DMS153 treated with DMSO at 0.1 percent for 48 hours (cell line): Measurements from ENCODE around the gene PTCD1.
"Not testable (repeated sequence)": the region's sequence is repeated elsewhere in the genome, so short reads cannot be mapped to it uniquely, and the experiment has no call there.

ENCODE experiments used
- DNase-seq: peaks from one replicate; lab custom pipeline; 2025; ENCODE audit not compliant: unreplicated experiment; lab: John Stamatoyannopoulos, UW

Gene PTCD1

DNA sequence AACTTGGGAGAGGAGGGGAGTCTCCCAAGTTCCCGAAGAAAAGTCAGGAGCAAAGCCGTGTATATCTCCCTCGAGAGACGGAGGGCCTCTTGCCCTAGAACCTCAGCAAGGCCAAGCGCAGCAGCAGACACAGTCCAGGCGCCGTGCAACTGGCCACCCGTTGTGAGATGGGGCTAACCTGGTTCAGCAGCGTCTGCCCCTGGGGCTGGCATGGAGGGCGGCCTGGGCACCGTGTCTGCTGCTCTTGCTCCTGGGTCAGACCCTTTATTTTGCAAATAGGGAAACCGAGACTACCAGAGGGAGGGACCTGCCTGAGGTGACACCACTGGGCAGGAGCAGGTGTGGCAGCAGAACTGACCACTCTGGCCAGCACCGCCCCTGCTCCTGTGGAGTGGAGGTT is 13.9 kb upstream of the PTCD1 start:
- no peak for DNase-seq

DNA sequence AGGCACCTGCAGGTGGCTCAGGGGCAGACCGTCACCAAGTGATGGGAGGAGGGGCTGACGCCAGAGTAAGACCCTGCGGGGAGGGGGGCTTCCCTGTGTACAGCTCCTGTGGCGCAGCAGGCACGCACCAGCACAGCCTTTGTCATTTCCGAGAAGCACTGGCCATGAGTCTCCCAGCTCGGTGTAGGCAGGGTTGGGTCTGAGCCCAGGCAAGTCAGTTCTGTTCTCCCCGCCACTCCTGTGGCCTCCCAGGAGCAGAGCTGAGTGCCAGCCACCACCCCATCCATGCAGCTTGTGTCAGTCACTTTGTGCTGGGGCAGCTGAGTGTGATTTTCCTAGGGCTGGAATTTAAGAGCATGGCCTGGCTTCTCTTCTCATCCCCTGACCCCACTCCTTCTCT is 13.3 kb upstream of the PTCD1 start:
- no peak for DNase-seq

DNA sequence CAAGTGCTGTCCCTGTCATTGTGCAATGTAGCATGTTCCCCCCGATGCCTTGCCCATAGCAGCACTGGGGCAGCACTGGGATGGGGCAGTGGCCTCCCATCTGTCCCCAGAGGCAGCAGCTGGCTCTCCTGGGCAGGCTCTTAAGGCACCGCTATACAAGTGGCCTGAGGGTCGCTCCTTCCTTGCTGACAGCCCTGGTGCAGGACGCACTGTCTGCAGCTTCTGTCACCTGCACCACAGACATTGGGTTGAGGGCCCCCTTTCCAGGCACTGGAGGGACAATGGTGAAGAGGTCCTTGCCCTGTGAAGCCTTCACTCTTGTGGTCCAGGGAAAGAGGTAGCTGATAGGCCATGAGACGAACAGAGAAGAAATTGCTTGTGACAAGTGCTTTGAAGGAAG is 10.7 kb upstream of the PTCD1 start:
- DNase-seq = no peak

DNA sequence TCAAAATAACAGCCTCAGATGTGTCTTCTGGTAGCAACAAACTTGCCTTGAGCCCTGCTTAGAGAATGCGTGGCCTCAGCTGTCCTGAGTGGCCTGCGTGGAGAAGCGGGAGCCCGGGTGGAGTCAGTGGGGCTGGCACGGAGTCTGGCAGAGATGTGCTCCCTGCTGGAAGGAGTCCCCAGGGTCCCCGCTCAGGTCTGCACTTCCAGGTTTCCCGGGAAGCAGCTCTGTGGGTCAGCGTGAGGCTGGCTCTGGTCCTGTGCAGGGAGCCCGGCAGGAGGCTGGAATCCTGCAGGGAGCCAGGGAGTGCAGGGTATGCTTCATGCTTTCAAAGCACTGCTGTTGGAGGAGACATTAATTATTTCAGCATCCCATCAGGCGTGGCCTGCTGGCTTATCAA is 10.3 kb upstream of the PTCD1 start:
- DNase-seq = no peak

DNA sequence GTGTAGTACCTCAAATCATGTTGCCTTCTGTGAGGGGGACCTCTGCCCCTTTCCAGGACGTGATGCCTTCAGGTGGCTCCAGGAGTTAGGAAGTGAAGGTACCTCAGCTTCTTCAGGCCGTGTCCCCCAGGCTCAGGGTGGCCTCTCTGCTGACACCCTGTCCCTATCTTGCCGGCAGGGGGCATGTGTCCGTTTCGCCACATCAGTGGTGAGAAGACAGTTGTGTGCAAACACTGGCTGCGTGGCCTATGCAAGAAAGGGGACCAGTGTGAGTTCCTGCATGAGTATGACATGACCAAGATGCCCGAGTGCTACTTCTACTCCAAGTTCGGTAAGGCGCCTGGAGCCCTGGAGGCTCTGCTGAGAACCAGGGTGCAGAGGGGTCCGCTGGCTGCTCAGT is 9.3 kb upstream of the PTCD1 start:
- no peak for DNase-seq

DNA sequence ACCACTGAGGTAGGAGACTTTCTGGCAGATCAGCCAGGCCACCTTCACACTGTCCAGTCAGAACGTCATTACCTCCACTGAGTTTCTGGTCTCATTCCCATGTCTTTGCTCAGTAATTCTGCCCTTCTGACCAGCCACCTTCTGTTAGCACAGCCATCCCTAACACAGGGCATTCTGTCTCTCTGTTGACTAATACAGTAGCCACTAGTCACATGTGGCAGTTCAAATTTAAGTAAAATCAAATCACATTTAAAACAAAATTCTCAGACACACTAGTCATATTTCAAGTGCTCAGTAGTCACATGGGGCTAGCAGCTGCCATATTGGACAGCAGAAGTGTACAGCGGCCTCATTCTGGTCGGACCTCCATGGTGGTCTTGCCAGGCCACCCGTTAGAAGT is 7.5 kb upstream of the PTCD1 start:
- DNase-seq = no peak

DNA sequence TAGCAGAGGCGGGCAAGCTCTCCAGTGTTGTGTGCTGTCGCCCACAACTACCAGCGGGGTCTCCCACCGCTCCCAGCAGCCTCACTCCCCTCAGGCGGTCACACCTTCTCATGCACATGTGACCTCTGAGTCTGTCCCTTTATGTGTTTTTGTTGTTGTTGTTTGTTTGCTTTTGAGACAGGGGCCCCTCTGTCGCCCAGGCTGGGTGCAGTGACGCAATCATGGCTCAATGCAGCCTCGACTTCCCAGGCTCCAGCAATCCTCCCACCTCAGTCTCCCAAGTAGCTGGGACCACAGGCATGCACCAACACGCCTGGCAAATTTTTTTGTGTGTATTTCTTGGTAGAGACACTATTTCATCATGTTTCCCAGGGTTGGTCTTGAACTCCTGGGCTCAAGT is 1.6 kb upstream of the PTCD1 start:
- no peak for DNase-seq

DNA sequence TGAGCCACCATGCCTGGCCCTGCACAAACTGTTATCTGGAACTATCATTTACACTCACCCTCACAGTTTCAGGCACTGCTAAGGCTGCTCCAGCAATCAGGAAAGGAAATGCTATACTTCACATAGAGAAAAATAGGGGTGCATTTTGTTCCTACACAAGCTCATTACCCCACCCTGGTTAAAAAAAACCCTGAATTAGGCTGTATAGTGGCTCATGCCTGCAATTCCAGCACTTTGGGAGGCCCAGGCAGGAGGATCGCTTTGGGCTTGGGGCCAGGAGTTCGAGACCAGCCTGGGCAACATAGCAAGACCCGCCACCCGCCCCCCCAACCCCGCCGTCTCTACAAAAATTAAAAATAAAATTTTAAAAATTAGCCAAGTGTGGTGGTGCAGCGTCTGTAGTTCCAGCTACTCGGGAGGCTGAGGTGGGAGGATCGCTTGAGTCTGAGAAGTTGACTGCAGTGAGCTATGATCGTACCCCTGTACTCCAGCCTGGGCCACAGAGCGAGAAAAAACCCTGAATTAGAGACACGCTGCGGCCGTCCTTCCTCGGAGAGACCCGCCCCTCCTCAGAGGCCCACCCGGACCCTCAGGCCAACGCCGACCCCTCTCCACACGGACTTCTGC is 539 bp downstream of the PTCD1 start:
- DNase-seq = no peak

DNA sequence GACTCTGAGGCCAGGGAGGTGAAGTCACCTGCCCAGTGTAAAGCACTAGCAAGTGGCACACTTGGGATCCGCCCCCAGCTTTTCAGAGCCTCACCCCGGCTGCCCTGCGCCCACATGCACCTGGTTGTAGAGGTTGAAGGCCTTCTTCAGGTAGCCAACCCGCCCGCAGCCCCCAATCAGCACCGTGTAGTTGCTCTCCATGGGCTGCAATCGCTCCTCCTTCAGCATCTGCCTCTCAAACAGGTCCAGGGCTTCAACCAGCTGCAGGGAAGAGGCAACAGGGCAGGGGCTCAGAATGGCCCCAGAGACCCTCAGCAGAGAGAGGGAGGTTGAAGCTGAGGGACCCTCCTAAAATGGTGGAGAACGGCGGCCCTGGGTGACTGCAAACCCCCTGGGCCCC is 5.4 kb downstream of the PTCD1 start:
- no peak for DNase-seq

DNA sequence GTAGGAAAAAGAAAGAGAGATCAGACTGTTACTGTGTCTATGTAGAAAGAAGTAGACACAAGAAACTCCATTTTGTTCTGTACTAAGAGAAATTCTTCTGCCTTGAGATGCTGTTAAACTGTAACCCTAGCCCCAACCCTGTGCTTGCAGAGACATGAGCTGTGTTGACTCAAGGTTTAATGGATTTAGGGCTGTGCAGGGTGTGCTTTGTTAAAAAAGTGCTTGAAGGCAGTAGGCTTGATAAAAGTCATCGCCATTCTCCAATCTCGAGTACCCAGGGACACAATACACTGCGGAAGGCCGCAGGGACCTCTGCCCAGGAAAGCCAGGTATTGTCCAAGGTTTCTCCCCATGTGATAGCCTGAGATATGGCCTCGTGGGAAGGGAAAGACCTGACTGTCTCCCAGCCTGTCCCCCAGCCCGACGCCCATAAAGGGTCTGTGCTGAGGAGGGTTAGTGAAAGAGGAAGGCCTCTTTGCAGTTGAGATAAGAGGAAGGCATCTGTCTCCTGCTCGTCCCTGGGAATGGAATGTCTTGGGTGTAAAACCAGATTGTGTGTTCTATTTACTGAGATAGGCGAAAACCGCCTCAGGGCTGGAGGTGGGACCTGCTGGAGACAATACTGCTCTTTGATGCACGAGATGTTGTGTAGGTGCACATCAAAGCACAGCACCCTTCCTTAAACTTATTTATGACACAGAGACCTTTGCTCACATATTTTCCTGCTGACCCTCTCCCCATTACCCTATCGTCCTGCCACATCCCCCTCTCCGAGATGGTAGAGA is 6.7 kb downstream of the PTCD1 start:
- not testable (repeated sequence) for DNase-seq

DNA sequence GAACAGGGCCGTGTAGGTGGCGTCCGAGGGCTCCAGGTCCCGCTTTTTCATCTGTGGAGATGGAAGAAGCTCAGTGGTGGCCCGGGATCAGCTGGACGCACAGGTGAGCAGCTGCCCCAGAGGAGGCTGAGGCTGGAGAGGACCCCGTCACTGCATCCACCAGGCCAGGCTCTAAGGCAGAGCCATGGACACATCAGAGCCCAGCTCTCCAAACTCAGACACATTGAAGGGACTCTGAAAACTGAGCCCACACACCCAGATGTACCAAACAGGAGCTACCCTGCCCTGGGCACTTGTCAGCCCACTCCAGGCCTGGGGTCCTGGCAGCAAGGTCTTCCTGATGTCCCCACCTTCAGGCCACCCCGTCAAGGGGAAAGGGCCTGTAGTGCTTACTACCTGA is 8.8 kb downstream of the PTCD1 start:
- DNase-seq = no peak

DNA sequence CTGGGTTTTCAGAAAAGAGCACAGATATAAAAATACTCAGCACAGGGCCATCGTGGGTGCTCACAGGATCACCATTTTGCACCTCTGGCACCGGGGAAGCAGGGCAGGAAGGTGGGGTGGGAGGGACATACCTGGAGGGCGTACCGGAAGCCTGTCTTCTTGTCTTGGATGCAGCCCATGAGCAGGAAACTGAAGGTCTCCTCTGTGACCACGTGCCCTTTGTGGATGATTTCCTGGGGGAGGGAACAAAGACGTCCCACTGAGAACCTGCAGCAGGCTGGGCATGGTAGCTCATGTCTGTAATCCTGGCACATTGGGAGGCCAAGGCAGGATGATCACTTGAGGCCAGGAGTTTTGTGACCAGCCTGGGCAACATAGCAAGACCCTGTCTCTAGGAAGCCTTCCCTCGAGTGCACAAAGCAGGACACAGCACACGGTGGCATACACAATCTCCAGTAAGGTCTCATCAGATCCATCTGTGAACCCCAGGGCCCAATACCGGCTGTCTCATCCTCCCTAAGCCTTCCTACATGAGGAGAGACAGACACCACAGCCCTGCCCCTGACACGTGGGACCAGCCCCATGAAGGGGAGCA is 9.5 kb downstream of the PTCD1 start:
- no peak for DNase-seq

DNA sequence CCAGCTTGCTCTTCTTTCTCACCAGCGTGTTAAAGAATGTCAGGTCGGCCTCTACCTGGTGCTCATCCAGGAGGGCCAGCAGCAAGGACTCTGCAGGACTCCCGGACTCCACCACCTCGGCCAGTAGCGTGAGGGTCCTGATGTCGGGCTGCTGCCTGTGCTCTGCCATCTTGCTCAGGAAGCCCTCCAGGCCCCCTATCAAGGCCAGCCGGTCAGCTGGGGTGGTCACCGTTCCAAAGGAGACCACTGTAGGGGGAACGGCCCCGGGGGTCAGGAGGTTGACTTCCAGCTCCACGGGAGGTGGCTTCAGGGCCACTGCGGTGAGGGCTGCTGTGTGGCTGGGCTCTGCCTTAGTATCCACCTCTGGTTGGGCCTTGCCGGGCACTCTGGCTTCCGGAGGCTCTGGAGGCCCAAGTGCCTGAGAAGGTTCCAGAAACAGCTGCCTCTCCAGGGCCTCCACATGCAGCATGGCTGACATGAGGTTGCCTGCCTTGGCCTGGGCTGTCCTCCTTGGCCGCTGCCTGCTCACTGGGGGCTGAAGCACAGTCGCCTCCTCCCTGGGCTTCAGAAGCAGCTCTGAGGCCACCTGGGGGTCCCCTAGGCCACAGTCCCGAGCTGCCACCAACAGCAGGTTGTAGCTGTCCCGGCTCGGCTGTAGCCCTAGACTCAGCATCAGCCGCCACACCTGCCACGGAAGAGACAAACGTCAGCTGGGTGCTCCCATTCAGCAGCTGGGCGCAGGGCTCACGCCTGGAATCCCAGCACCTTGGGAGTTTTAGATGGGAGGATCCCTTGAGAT is 13.5 kb downstream of the PTCD1 start:
- DNase-seq = no peak

DNA sequence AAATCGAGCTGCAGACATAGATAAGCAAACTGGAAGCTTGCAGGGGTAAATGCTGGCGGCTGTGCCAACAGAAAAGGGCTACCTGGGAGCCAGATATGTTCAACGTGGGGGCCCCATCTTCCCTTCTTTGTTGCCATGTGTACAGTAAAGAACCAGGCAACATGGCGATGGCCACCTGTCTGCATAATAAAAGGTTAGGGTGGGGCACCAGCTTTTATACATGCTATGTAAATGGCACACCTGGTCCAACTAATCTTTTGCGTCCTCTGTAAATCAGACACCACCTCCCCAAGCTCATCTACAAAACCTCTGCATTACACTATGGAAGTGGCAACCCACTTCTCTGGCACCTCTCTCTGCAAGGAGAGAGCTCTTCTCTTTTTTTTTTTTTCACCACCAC is 16.0 kb downstream of the PTCD1 start:
- DNase-seq = peak; percentile 70

DNA sequence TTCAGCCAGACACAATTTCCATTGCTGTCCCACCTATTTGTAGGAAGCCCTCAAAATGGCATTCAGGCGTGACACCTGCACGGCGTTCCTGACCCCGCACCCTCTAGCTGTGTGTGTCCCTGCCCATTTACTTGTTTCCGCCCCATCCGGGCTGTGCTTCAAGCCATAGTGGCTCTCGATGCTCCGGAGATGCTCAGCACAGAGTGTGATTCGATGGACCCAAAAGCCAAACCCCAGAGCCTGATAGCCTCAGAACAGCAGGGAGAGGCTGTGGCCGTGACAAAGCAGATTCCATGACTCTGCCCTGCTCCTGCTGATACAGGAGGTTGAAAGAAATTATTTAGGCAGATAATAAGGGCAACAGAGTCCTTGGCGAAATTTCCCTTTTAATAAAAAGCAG is 16.4 kb downstream of the PTCD1 start:
- DNase-seq = peak; percentile 34

DNA sequence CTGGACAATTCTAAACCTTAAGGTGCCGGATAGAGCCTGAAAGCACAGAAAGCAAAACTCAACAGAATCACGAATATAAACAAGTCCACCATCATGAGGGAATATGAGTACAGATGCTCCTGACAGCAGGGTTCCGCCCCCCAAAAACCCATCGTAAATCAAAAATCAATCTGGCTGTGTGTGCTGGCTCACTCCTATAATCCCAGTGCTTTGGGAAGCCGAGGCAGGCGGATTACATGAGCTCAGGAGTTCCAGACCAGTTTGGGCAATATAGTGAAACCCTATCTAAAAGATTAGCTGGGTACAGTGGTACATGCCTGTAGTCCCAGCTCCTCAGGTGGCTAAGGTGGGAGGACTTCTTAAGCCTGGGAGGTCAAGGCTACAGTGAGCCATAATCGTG is 17.6 kb downstream of the PTCD1 start:
- no peak for DNase-seq

DNA sequence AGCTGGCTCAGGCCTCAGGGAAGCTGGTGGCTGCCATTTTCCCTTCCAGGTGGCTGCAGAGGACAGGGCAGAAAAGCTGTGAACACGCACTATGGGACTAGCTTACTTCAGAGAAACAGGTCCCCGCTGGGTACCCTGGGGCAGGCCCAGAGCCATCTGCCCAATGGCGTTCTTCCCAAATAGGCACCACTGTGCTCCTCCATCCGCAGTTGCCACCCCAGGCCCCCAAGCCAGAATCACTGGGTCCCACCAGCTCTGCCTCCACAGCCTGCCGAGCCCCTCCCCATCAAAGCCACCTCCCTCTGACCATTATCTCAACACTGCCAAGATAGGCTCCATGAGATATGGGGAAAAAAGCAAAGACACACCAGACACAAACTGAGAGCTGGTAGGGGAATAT is 18.4 kb downstream of the PTCD1 start:
- no peak for DNase-seq

DNA sequence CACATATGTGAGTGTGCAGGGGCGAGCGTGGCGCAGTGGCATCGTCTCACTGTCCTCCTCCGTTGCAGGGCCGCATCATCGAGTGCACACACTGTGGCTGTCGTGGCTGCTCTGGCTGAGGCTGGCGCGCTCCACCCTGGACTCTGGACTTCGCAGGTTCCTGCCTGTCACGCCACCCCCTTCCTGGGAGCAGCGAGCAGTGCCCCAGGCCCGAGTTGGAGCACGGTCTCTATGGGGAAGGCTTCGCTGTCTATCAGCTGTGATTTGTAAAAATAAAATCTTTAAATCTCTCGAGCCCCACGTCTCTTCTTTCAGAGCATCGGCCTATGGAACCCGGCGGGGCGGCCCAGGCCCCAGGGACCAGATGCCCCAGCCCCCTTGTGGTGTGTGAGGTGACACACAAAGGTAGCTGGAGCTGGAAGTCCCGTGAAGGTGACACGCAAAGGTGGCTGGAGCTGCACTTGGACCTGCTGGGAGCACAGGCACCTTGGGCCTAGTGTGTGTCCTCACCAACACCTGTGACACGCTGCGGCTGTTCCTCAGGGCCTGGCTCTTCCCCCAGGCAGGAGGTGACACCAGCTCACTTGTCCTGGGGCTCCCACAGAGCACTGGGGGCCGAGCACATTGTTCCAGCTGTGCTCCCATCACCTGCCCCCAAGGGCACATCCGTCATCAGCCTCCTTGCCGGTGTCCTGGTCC is 19.1 kb downstream of the PTCD1 start:
- DNase-seq = no peak

DNA sequence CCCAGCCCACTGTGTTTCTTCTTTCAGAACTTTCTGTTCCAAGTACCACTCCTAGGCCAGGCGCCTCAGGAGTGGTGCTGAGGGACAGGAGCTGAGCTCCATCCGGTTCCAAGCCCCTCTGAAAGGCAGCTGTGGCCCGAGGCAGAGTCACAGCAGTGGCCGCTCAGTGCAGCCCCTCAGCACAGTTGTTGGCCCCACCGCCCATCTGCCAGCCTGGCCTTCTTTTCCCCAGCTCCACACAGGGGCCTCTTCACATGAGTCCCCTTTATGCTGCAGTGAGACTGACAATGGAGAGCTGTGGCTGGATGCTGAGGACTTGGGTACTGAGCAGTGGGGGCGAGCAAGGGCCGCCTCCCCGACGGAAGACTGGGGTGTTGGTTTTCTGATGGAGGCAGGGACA is 20.3 kb downstream of the PTCD1 start:
- DNase-seq = no peak

DNA sequence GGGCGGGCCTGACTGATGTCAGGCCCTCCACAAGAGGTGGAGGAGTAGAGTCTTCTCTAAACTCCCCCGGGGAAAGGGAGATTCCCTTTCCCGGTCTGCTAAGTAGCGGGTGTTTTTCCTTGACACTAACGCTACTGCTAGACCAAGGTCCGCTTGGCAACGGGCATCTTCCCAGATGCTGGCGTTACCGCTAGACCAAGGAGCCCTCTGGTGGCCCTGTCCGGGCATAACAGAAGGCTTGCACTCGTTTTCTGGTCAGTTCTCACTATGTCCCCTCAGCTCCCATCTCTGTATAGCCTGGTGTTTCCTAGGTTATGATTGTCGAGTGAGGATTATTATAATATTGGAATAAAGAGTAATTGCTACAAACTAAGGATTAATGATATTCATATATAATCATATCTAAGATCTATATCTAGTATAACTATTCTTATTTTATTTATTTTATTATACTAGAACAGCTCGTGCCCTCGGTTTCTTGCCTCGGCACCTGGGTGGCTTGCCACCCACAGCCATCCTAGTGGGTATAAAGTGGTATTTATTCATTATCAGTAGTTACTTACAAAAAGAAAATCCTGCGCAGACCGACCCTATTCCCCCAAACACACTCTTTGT is 23.0 kb downstream of the PTCD1 start:
- not testable (repeated sequence) for DNase-seq

DNA sequence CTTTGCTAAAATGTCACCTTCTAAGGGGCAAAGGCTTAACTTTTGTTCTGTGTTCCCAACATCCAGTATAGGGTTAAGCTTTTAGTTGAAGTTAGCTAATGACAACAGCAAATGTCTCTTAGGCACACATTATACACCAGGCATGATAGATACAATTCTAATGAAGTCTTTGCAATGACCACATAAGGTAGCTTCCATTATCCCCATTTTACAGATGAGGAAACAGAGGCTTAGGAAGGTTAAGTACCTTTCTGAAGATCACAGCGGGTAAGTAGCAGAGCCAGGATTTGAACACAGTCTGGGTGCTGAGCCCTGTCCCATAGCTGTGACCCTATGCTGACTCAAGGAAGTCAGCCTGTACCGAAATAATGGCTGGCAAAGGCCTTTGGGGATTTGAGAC is 28.0 kb downstream of the PTCD1 start:
- DNase-seq = no peak
